Psoas muscle (tissue), 8 donors: ENCODE data around the gene NFIC. TPM values are rescaled to one million over a fixed set of nuclear protein-coding genes. Genes with fewer than 3 reads are reported as not detected.
"Not testable (repeated sequence)": the region's sequence is repeated elsewhere in the genome, so short reads cannot be mapped to it uniquely, and the experiment has no call there.

Experiments used
- ATAC-seq, 4 donors: fragments of 200-7000 bp; cut with Tn5 transposase; one replicate each; pipeline ENCODE4 v1.9.1; 2020; ENCODE audit warnings: moderate library complexity in 3 of 4, mild to moderate bottlenecking in 2 of 4
- DNase-seq, 2 donors: peaks; one replicate each; pipeline ENCODE4 v3.0.0-alpha.2; 2020
- H3K27ac ChIP-seq: fragments of 200-600 bp; one replicate; pipeline ENCODE4 v1.8.0; 2022
- H3K27me3 ChIP-seq, 3 donors: fragments of 200-600 bp in 1 of 3; one replicate each; pipeline versions ENCODE4 v1.6.1 to v1.8.0; 2013 to 2022; ENCODE audit warnings: low read length in 2 of 3, mild to moderate bottlenecking in 2 of 3, moderate library complexity in 1 of 3; ENCODE audit not compliant: insufficient read depth in 3 of 3
- H3K36me3 ChIP-seq, 2 donors: fragments of 200-600 bp in 1 of 2; one replicate each; pipeline versions ENCODE4 v1.6.1 to v1.8.0; 2013 to 2022; ENCODE audit warnings: low read depth in 1 of 2, mild to moderate bottlenecking in 1 of 2, moderate library complexity in 1 of 2; ENCODE audit not compliant: insufficient read depth in 1 of 2
- H3K4me1 ChIP-seq: fragments of 200-600 bp; one replicate; pipeline ENCODE4 v1.8.0; 2022
- H3K4me3 ChIP-seq: fragments of 200-600 bp; one replicate; pipeline ENCODE4 v1.8.0; 2022; ENCODE audit warnings: mild to moderate bottlenecking
- H3K9me3 ChIP-seq: fragments of 200-600 bp; one replicate; pipeline ENCODE4 v1.8.0; 2022
- CTCF ChIP-seq: fragments of 200-600 bp; IDR thresholded peaks from one replicate; pipeline ENCODE4 v1.8.0; 2022; ENCODE audit warnings: antibody characterized with exemption
- WGBS, 3 donors: extraction: QIAGEN DNeasy Blood & Tissue Kit; methylation state at CpG; one replicate each; pipeline versions ENCODE4 v1.1.6 to v1.1.7; 2013; 5-methylcytosine and 5-hydroxymethylcytosine counted together
- intact Hi-C, 2 donors: fragments of 100-400 bp; cut with DNase I; formaldehyde crosslinking; loops; one replicate each; pipeline versions ENCODE4 v1.11.0 to v1.14.2; 2022
- polyA plus RNA-seq, 3 donors: library from polyadenylated mRNA; stranded (reverse); fragments of 200-250 nt; gene quantifications; one replicate each; pipeline ENCODE4 v1.2.3, GENCODE V29; 2013
- total RNA-seq, 4 donors: library from RNA; stranded (reverse); fragmentation: NEBNext Ultra II Directional in 2 of 4; extraction: Animal tissue kit (Norgen Biotek cat#: 25700) in 2 of 4; gene quantifications; one replicate each; pipeline versions ENCODE4 v1.2.1 to v1.2.4, GENCODE V29; 2021 to 2023
- donor health status: healthy with polysubstance abuse.
- donor health status: DM: no; HTN: no; CAD: no; lungs with moderate emphysema.
- donor health status: Bipolar disorder and iron deficiency.
- donor health status: healthy.
- donor health status: DM: yes; HTN: yes; CAD: no.
- donor health status: DM: no; HTN: no; CAD: no.
- donor health status: DM: no; HTN: no; CAD: no.
- donor health status: DM: yes; HTN: yes; CAD: no.

Gene NFIC
- total and polyA plus RNA-seq, 7 donors: 100.0 to 439 (median 270) TPM

- Histone ChIP-seq H3K36me3 (peaks cover 0 to 80% of the 10 kb centered on the region in 2 donors), H3K4me3 (no peak overlapping the region), H3K9me3 (no peaks in the 10 kb centered on the region), H3K27me3 (no peaks in the 10 kb centered on the region), H3K27ac (peak overlapping the region; percentile 41), H3K4me1 (peaks cover 22% of the 10 kb centered on the region)
- ATAC-seq (no peak), DNase-seq (no peak)
- intact Hi-C loops: no loop called here
- no peak for TF ChIP-seq CTCF
- 94 to 96% (median 95%) methylated on average over 28 of the region's 28 CpGs for WGBS, 3 donors
Measured at GRCh38 chr19:3448616-3449334, 82.4 kb downstream of the NFIC start.

GRCh38 chr19:3450796-3451411, 84.5 kb downstream of the NFIC start:
- DNase-seq (peak; percentile 85 to 88), ATAC-seq (peak; percentile 83 to 91 (median 86))
- H3K27ac ChIP-seq: peak overlapping the region; percentile 84
- intact Hi-C loops: no loop called here
- H3K4me3 ChIP-seq: no peak overlapping the region
- no peak for TF ChIP-seq CTCF
- peaks cover 0 to 83% of the 10 kb centered on the region in 2 donors for H3K36me3 ChIP-seq
- 12 to 22% (median 18%) methylated on average over 12 of the region's 12 CpGs for WGBS, 3 donors
- peaks cover 6% of the 10 kb centered on the region for H3K4me1 ChIP-seq
- H3K27me3 ChIP-seq: no peaks in the 10 kb centered on the region
- no peaks in the 10 kb centered on the region for H3K9me3 ChIP-seq

- DNase-seq: peak in 1 of 2 donors; percentile 83
- ATAC-seq: peak; percentile 79 to 84 (median 80)
- Histone ChIP-seq H3K27ac (peak overlapping the region; percentile 84), H3K9me3 (no peaks in the 10 kb centered on the region), H3K4me1 (peaks cover 6% of the 10 kb centered on the region), H3K36me3 (peaks cover 3 to 83% of the 10 kb centered on the region in 2 donors), H3K27me3 (no peaks in the 10 kb centered on the region), H3K4me3 (no peak overlapping the region)
- intact Hi-C loops: no loop called here
- 28 to 34% (median 31%) methylated on average over 9 to 10 of the region's 10 CpGs for WGBS, 3 donors
- no peak for TF ChIP-seq CTCF
Measured at GRCh38 chr19:3451451-3451866, 85.1 kb downstream of the NFIC start.

- Histone ChIP-seq H3K9me3 (no peaks in the 10 kb centered on the region), H3K27ac (peak overlapping the region; percentile 84), H3K27me3 (no peaks in the 10 kb centered on the region), H3K4me1 (peaks cover 13% of the 10 kb centered on the region), H3K36me3 (peaks cover 7 to 88% of the 10 kb centered on the region in 2 donors), H3K4me3 (no peak overlapping the region)
- no peak for DNase-seq
- no peak for TF ChIP-seq CTCF
- WGBS, 3 donors: 90 to 93% (median 91%) methylated on average over 38 of the region's 38 CpGs
- intact Hi-C loops: no loop called here
- ATAC-seq: no peak
Measured at GRCh38 chr19:3452171-3452941, 86.0 kb downstream of the NFIC start.

GRCh38 chr19:3452942-3453214, 86.5 kb downstream of the NFIC start:
- peak overlapping the region; percentile 84 for H3K27ac ChIP-seq

More at GRCh38 chr19:3452942-3453214, 86.5 kb downstream of the NFIC start:
- H3K4me3 ChIP-seq, DNase-seq, intact Hi-C loops, ATAC-seq, H3K27me3 ChIP-seq, H3K9me3 ChIP-seq: not testable (repeated sequence)
- 91 to 96% (median 94%) methylated on average over 10 of the region's 10 CpGs for whole genome bisulfite sequencing, 3 donors
- Histone ChIP-seq H3K4me1 (peaks cover 18% of the 10 kb centered on the region), H3K36me3 (peaks cover 7 to 82% of the 10 kb centered on the region in 2 donors)
